ENCODE data around the gene DNAJB4. TPM values are rescaled to one million over a fixed set of nuclear protein-coding genes. Genes with fewer than 3 reads are reported as not detected.

The DNAJB4 gene
- total and polyA plus RNA-seq, 2 experiments from 2014 or later: 29.5 to 36.5 TPM

- TF ChIP-seq EZH2 (IDR thresholded peaks at IDR 0.05; ENCODE audit: borderline replicate concordance): no peak
- no peak for TF ChIP-seq EZH2phosphoT487 (IDR thresholded peaks at IDR 0.05; ENCODE audit: low read depth, severe bottlenecking, unreplicated experiment)
- DNase-seq (ENCODE audit: low spot score): no peak
- Histone ChIP-seq H3K4me3 (no peak overlapping the region), H3K27me3 (no peaks in the 10 kb centered on the region), H3K9me3 (ENCODE audit: low read depth) (no peaks in the 10 kb centered on the region), H3K9me2 (replicated peaks; ENCODE audit: insufficient read depth) (no peaks in the 10 kb centered on the region), H3K4me2 (peak overlapping the region; percentile 70), H4K20me1 (ENCODE audit: insufficient read depth, poor library complexity, severe bottlenecking) (peaks cover 13% of the 10 kb centered on the region), H3K79me2 (peaks cover 53% of the 10 kb centered on the region), H2AFZ (no peak overlapping the region), H3K4me1 (ENCODE audit: insufficient read depth) (no peaks in the 10 kb centered on the region), H3K36me3 (replicated peaks; ENCODE audit: insufficient read depth, low read depth) (no peaks in the 10 kb centered on the region), H3K27ac (no peak overlapping the region)
- WGBS (ENCODE audit: low lambda C conversion rate, missing lambda C conversion rate): 92% methylated on average over 4 of the region's 4 CpGs
These were observed 3.1 kb downstream of the DNAJB4 start for GRCh38 chr1:78007677-78008341.

- 98% methylated on average over 3 of the region's 3 CpGs for WGBS (ENCODE audit: low lambda C conversion rate, missing lambda C conversion rate)
- no peaks in the 10 kb centered on the region for H3K9me3 ChIP-seq (ENCODE audit: low read depth)
- no peaks in the 10 kb centered on the region for H3K4me1 ChIP-seq (ENCODE audit: insufficient read depth)
- no peak overlapping the region for H3K4me3 ChIP-seq
- H3K4me2 ChIP-seq: peak overlapping the region; percentile 70
- H3K36me3 ChIP-seq (replicated peaks; ENCODE audit: insufficient read depth, low read depth): no peaks in the 10 kb centered on the region
- no peak for TF ChIP-seq EZH2phosphoT487 (IDR thresholded peaks at IDR 0.05; ENCODE audit: low read depth, severe bottlenecking, unreplicated experiment)
- no peak for TF ChIP-seq EZH2 (IDR thresholded peaks at IDR 0.05; ENCODE audit: borderline replicate concordance)
- TF ChIP-seq CTCF (IDR thresholded peaks at IDR 0.05; ENCODE audit: poor library complexity): no peak
- no peaks in the 10 kb centered on the region for H3K27me3 ChIP-seq
- H3K9me2 ChIP-seq (replicated peaks; ENCODE audit: insufficient read depth): no peaks in the 10 kb centered on the region
- no peak overlapping the region for H2AFZ ChIP-seq
- no peak overlapping the region for H3K27ac ChIP-seq
- H3K79me2 ChIP-seq: peaks cover 53% of the 10 kb centered on the region
- DNase-seq (ENCODE audit: low spot score): no peak
- peaks cover 16% of the 10 kb centered on the region for H4K20me1 ChIP-seq (ENCODE audit: insufficient read depth, poor library complexity, severe bottlenecking)
These were observed 4.5 kb downstream of the DNAJB4 start for GRCh38 chr1:78009276-78009675.

GRCh38 chr1:78009836-78010235 lies 5.1 kb downstream of the DNAJB4 start:
- DNase-seq (ENCODE audit: low spot score): no peak
- no peak overlapping the region for H3K27ac ChIP-seq
- no peaks in the 10 kb centered on the region for H3K4me1 ChIP-seq (ENCODE audit: insufficient read depth)
- TF ChIP-seq CTCF (IDR thresholded peaks at IDR 0.05; ENCODE audit: poor library complexity) (no peak), EZH2phosphoT487 (IDR thresholded peaks at IDR 0.05; ENCODE audit: low read depth, severe bottlenecking, unreplicated experiment) (no peak), EZH2 (IDR thresholded peaks at IDR 0.05; ENCODE audit: borderline replicate concordance) (no peak)
- no peaks in the 10 kb centered on the region for H3K9me2 ChIP-seq (replicated peaks; ENCODE audit: insufficient read depth)
- 96% methylated on average over 3 of the region's 3 CpGs for WGBS (ENCODE audit: low lambda C conversion rate, missing lambda C conversion rate)
- no peak overlapping the region for H2AFZ ChIP-seq
- no peak overlapping the region for H3K4me2 ChIP-seq
- no peaks in the 10 kb centered on the region for H3K27me3 ChIP-seq
- H3K9me3 ChIP-seq (ENCODE audit: low read depth): no peaks in the 10 kb centered on the region
- H3K79me2 ChIP-seq: peaks cover 53% of the 10 kb centered on the region
- H3K36me3 ChIP-seq (replicated peaks; ENCODE audit: insufficient read depth, low read depth): no peaks in the 10 kb centered on the region
- no peak overlapping the region for H3K4me3 ChIP-seq
- H4K20me1 ChIP-seq (ENCODE audit: insufficient read depth, poor library complexity, severe bottlenecking): peaks cover 16% of the 10 kb centered on the region

- Histone ChIP-seq H3K36me3 (replicated peaks; ENCODE audit: insufficient read depth, low read depth) (no peaks in the 10 kb centered on the region), H3K9me3 (ENCODE audit: low read depth) (no peaks in the 10 kb centered on the region), H3K9me2 (replicated peaks; ENCODE audit: insufficient read depth) (no peaks in the 10 kb centered on the region), H2AFZ (no peak overlapping the region), H3K4me3 (no peak overlapping the region), H3K27ac (no peak overlapping the region), H3K4me1 (ENCODE audit: insufficient read depth) (no peaks in the 10 kb centered on the region), H4K20me1 (ENCODE audit: insufficient read depth, poor library complexity, severe bottlenecking) (peaks cover 16% of the 10 kb centered on the region), H3K79me2 (peaks cover 52% of the 10 kb centered on the region), H3K27me3 (no peaks in the 10 kb centered on the region), H3K4me2 (no peak overlapping the region)
- DNase-seq (ENCODE audit: low spot score): no peak
- 93% methylated on average over 2 of the region's 2 CpGs for WGBS (ENCODE audit: low lambda C conversion rate, missing lambda C conversion rate)
- TF ChIP-seq CTCF (IDR thresholded peaks at IDR 0.05; ENCODE audit: poor library complexity): no peak
- no peak for TF ChIP-seq EZH2 (IDR thresholded peaks at IDR 0.05; ENCODE audit: borderline replicate concordance)
- TF ChIP-seq EZH2phosphoT487 (IDR thresholded peaks at IDR 0.05; ENCODE audit: low read depth, severe bottlenecking, unreplicated experiment): no peak
These were observed 6.3 kb downstream of the DNAJB4 start for GRCh38 chr1:78011050-78011449.
